IMR-90 (cell line): Measurements from ENCODE around the gene CDK14.

Experiments
- BHLHE40 ChIP-seq: fragments of 150-350 bp; IDR thresholded peaks from 2 replicates; pipeline ENCODE4 v1.6.1; 2016; ENCODE audit warnings: mild to moderate bottlenecking, low read depth, low read length
- MAFK ChIP-seq: IDR thresholded peaks from 2 replicates; pipeline ENCODE4 v1.6.1; 2012; ENCODE audit warnings: low read depth, low read length, improper control_type of control experiment
- MXI1 ChIP-seq: IDR thresholded peaks from 2 replicates; pipeline ENCODE4 v1.6.1; 2012; ENCODE audit warnings: low read depth, mild to moderate bottlenecking, low read length, moderate library complexity, borderline replicate concordance
- POLR2A ChIP-seq: IDR thresholded peaks from 2 replicates; pipeline ENCODE4 v1.6.1; 2012; ENCODE audit warnings: mild to moderate bottlenecking, low read depth, low read length
- TF ChIP-seq, protein P1 (sequence below): fragments of 150-350 bp; IDR thresholded peaks from 2 replicates; pipeline ENCODE4 v1.6.1; 2016; ENCODE audit warnings: low read depth, mild to moderate bottlenecking, low read length, moderate library complexity, borderline replicate concordance
- TF ChIP-seq, protein P2 (sequence below): conservative IDR thresholded peaks from 2 replicates; pipeline ENCODE4 v1.5.1; 2012; ENCODE audit warnings: mild to moderate bottlenecking, low read depth, low read length, improper control_type of control experiment

GRCh38 chr7:90706072-90706716, 110.1 kb downstream of the CDK14 start:
- TF ChIP-seq, protein P1, sequence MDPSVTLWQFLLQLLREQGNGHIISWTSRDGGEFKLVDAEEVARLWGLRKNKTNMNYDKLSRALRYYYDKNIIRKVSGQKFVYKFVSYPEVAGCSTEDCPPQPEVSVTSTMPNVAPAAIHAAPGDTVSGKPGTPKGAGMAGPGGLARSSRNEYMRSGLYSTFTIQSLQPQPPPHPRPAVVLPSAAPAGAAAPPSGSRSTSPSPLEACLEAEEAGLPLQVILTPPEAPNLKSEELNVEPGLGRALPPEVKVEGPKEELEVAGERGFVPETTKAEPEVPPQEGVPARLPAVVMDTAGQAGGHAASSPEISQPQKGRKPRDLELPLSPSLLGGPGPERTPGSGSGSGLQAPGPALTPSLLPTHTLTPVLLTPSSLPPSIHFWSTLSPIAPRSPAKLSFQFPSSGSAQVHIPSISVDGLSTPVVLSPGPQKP: no peak
- TF ChIP-seq MAFK: no peak
- TF ChIP-seq POLR2A: no peak
- TF ChIP-seq, protein P2, sequence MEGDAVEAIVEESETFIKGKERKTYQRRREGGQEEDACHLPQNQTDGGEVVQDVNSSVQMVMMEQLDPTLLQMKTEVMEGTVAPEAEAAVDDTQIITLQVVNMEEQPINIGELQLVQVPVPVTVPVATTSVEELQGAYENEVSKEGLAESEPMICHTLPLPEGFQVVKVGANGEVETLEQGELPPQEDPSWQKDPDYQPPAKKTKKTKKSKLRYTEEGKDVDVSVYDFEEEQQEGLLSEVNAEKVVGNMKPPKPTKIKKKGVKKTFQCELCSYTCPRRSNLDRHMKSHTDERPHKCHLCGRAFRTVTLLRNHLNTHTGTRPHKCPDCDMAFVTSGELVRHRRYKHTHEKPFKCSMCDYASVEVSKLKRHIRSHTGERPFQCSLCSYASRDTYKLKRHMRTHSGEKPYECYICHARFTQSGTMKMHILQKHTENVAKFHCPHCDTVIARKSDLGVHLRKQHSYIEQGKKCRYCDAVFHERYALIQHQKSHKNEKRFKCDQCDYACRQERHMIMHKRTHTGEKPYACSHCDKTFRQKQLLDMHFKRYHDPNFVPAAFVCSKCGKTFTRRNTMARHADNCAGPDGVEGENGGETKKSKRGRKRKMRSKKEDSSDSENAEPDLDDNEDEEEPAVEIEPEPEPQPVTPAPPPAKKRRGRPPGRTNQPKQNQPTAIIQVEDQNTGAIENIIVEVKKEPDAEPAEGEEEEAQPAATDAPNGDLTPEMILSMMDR: no peak
- TF ChIP-seq BHLHE40: no peak
- no peak for TF ChIP-seq MXI1
